ENCODE results near the gene VPS13D.

- TF ChIP-seq CTCF (conservative IDR thresholded peaks at IDR 0.05 in 1 of 2, IDR thresholded peaks at IDR 0.05 in 1 of 2; ENCODE audit: extremely low read depth in 1 of 2, insufficient read depth in 1 of 2, low read depth in 1 of 2, low read length in 2 of 2), result no peak
- TF ChIP-seq EZH2 (IDR thresholded peaks at IDR 0.05; ENCODE audit: borderline replicate concordance, low read length), result no peak
Measured at GRCh38 chr1:12220890-12221289, 8.9 kb upstream of the VPS13D start.

Measured in mammary epithelial cell (primary cell).